SK-N-SH (cell line): ENCODE results near the gene ZDHHC14. TPM values are rescaled to one million over a fixed set of nuclear protein-coding genes. Genes with fewer than 3 reads are reported as not detected.

Experiments
- CTCF ChIA-PET: fragments of 300-600, 350-600 bp; formaldehyde crosslinking; extraction: SDS; loops from one replicate; lab custom pipeline; 2021; lab: Yijun Ruan, JAX
- POLR2A ChIA-PET: fragments of 350-600 bp; sonication (Branson Sonifier 250); formaldehyde crosslinking; extraction: SDS; loops from one replicate; lab custom pipeline; 2020; ENCODE audit warnings: antibody characterized with exemption, inconsistent platforms; lab: Yijun Ruan, JAX
- DNase-seq: peaks from one replicate; pipeline ENCODE4 v3.0.0; 2012
- H2AFZ ChIP-seq: fragments of 200-600 bp; sonication (generic); 2 replicates; pipeline ENCODE4 v1.8.1; 2016; ENCODE audit warnings: antibody characterized with exemption, mild to moderate bottlenecking, low read depth
- H3F3A ChIP-seq: fragments of 200-600 bp; sonication (generic); replicated peaks from 2 replicates; pipeline ENCODE3; 2016; ENCODE audit warnings: antibody characterized with exemption, mild to moderate bottlenecking; ENCODE audit not compliant: insufficient read depth
- H3K27ac ChIP-seq, 2 experiments: fragments of 200-500 bp in 1 of 2; fragments of 200-600 bp in 1 of 2; sonication (Bioruptor generic) in 1 of 2; sonication (generic), shearing (Covaris generic) in 1 of 2; 2 replicates each; pipeline versions ENCODE4 v1.5.1 to v1.6.1; 2014 to 2016; ENCODE audit warnings: low read depth in 2 of 2, inconsistent platforms in 1 of 2, low read length in 1 of 2, mild to moderate bottlenecking in 1 of 2, mixed read lengths in 1 of 2
- H3K27me3 ChIP-seq: fragments of 200-600 bp; sonication (generic), shearing (Covaris generic); 2 replicates; pipeline ENCODE4 v1.6.1; 2016; ENCODE audit warnings: mixed run types; ENCODE audit not compliant: insufficient read depth
- H3K36me3 ChIP-seq, 2 experiments: fragments of 200-500 bp in 1 of 2; fragments of 200-600 bp in 1 of 2; sonication (Bioruptor generic) in 1 of 2; sonication (generic) in 1 of 2; replicated peaks in 1 of 2; 2 replicates each; pipeline versions ENCODE3 to v1.5.1; 2014 to 2016; ENCODE audit warnings: low read length in 1 of 2, mild to moderate bottlenecking in 1 of 2; ENCODE audit not compliant: insufficient read depth in 2 of 2, control insufficient read depth in 1 of 2
- H3K4me1 ChIP-seq, 2 experiments: fragments of 200-500 bp in 1 of 2; fragments of 200-600 bp in 1 of 2; sonication (Bioruptor generic) in 1 of 2; sonication (generic), shearing (Covaris generic) in 1 of 2; 2 replicates each; pipeline versions ENCODE4 v1.5.1 to v1.6.1; 2014 to 2016; ENCODE audit warnings: low read depth in 1 of 2, low read length in 1 of 2, mixed run types in 1 of 2; ENCODE audit not compliant: insufficient read depth in 2 of 2, control insufficient read depth in 1 of 2
- H3K4me2 ChIP-seq: fragments of 200-600 bp; sonication (generic), shearing (Covaris generic); 2 replicates; pipeline ENCODE4 v1.6.1; 2017; ENCODE audit warnings: mixed run types
- H3K4me3 ChIP-seq, 2 experiments: fragments of 200-500 bp in 1 of 2; fragments of 200-600 bp in 1 of 2; sonication (Bioruptor generic) in 1 of 2; sonication (generic), shearing (Covaris generic) in 1 of 2; 2 replicates each; pipeline versions ENCODE4 v1.5.1 to v1.8.1; 2014 to 2016; ENCODE audit warnings: low read depth in 2 of 2, inconsistent platforms in 1 of 2, low read length in 1 of 2, mild to moderate bottlenecking in 1 of 2, mixed read lengths in 1 of 2, moderate library complexity in 1 of 2
- H3K79me2 ChIP-seq: fragments of 200-600 bp; sonication (generic); 2 replicates; pipeline ENCODE4 v1.8.1; 2017; ENCODE audit warnings: mild to moderate bottlenecking; ENCODE audit not compliant: insufficient read depth
- H3K9ac ChIP-seq: fragments of 200-600 bp; sonication (generic); 2 replicates; pipeline ENCODE4 v1.6.1; 2017; ENCODE audit warnings: mixed run types
- H3K9me2 ChIP-seq: fragments of 200-600 bp; sonication (generic); 2 replicates; pipeline ENCODE4 v1.6.1; 2017; ENCODE audit warnings: mixed run types
- H3K9me3 ChIP-seq: fragments of 200-600 bp; sonication (generic); 2 replicates; pipeline ENCODE4 v1.6.1; 2017; ENCODE audit warnings: mixed run types, mild to moderate bottlenecking, moderate library complexity
- H4K20me1 ChIP-seq: fragments of 200-600 bp; sonication (generic); 2 replicates; pipeline ENCODE4 v1.6.1; 2017; ENCODE audit warnings: mild to moderate bottlenecking, mixed run types; ENCODE audit not compliant: insufficient read depth
- GABPA ChIP-seq: IDR thresholded peaks from 2 replicates; pipeline ENCODE4 v1.4.0; 2012; ENCODE audit warnings: low read depth, mild to moderate bottlenecking
- RAD21 ChIP-seq: IDR thresholded peaks from 2 replicates; pipeline ENCODE4 v1.6.1; 2012; ENCODE audit warnings: mild to moderate bottlenecking, low read length
- RCOR1 ChIP-seq: fragments of 150-350 bp; IDR thresholded peaks from 2 replicates; pipeline ENCODE4 v1.6.1; 2017; ENCODE audit warnings: antibody characterized with exemption, low read length
- SMC3 ChIP-seq: IDR thresholded peaks from 2 replicates; pipeline ENCODE4 v1.6.1; 2012; ENCODE audit warnings: low read depth, low read length, improper control_type of control experiment
- TEAD4 ChIP-seq: IDR thresholded peaks from 2 replicates; pipeline ENCODE4 v1.4.0; 2012; ENCODE audit warnings: mild to moderate bottlenecking, borderline replicate concordance; ENCODE audit not compliant: insufficient read depth
- YY1 ChIP-seq: IDR thresholded peaks from 2 replicates; pipeline ENCODE4 v1.4.0; 2012; ENCODE audit warnings: low read depth, mild to moderate bottlenecking
- WGBS: methylation state at CpG from one replicate; pipeline ENCODE4 v1.1.6; 2017; ENCODE audit warnings: low lambda C conversion rate; 5-methylcytosine and 5-hydroxymethylcytosine counted together
- polyA plus RNA-seq, 3 experiments: library from polyadenylated mRNA; depleted of rRNA; stranded (reverse); fragments of >200 nt; gene quantifications; 2 replicates each; pipeline ENCODE4 v1.2.3, GENCODE V29; 2012
- TF ChIP-seq, protein P1 (sequence below): IDR thresholded peaks from 2 replicates; pipeline ENCODE4 v1.4.0; 2012; ENCODE audit warnings: low read depth, borderline replicate concordance
- TF ChIP-seq, protein P2 (sequence below): fragments of 200-600 bp; sonication (generic); IDR thresholded peaks from 2 replicates; pipeline ENCODE4 v1.6.1; 2017; ENCODE audit warnings: antibody characterized with exemption, mild to moderate bottlenecking, moderate library complexity

The ZDHHC14 gene
- polyA plus RNA-seq, 1 of the 3 experiments (the other 2 are of a cell fraction): 5.4 TPM

DNA sequence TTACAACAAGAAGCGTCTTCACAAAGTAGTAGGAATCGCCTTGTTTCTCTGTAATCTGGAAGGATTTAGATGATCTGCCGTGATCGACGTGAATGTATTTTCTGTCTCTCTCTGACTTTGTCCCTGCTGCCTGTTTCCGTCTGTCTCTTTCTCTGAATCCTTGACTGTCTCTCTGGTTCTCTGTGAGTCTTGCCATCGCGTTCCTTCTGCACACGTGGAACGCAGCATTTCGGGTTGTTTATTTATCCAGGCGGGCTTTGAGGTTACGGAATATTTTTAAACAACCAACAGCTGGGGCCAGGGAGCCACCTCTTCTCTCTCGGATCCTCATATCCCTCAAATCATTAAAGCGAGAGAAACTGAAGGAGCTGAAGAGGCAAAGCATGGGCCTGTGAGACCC is 215.9 kb downstream of the ZDHHC14 start:
- H3K27ac ChIP-seq: no peak overlapping the region
- H3K4me3 ChIP-seq: no peak overlapping the region
- no peak overlapping the region for H3K4me2 ChIP-seq
- no peaks in the 10 kb centered on the region for H3K36me3 ChIP-seq
- ChIA-PET CTCF (interaction anchor here (0.7 to 3.9 kb wide), 12 partner anchors 12 to 282 kb away, joined by 3 to 20 read pairs (median 4); partner anchors contain the start of gene TMEM242), POLR2A (no interaction called here)
- WGBS: 96% methylated on average over 15 of the region's 15 CpGs
- H4K20me1 ChIP-seq: no peaks in the 10 kb centered on the region
- H3K4me1 ChIP-seq: no peaks in the 10 kb centered on the region; a peak in 1 of 4 replicates
- no peaks in the 10 kb centered on the region for H3F3A ChIP-seq
- H3K27me3 ChIP-seq: no peaks in the 10 kb centered on the region
- H3K9me3 ChIP-seq: no peaks in the 10 kb centered on the region
- no peaks in the 10 kb centered on the region for H3K79me2 ChIP-seq
- H3K9me2 ChIP-seq: no peaks in the 10 kb centered on the region
- no peak for DNase-seq
- H3K9ac ChIP-seq: no peak overlapping the region
- TF ChIP-seq RCOR1 (no peak), TEAD4 (no peak), GABPA (no peak)
- TF ChIP-seq, protein P1, sequence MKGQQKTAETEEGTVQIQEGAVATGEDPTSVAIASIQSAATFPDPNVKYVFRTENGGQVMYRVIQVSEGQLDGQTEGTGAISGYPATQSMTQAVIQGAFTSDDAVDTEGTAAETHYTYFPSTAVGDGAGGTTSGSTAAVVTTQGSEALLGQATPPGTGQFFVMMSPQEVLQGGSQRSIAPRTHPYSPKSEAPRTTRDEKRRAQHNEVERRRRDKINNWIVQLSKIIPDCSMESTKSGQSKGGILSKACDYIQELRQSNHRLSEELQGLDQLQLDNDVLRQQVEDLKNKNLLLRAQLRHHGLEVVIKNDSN: no peak
- TF ChIP-seq, protein P2, sequence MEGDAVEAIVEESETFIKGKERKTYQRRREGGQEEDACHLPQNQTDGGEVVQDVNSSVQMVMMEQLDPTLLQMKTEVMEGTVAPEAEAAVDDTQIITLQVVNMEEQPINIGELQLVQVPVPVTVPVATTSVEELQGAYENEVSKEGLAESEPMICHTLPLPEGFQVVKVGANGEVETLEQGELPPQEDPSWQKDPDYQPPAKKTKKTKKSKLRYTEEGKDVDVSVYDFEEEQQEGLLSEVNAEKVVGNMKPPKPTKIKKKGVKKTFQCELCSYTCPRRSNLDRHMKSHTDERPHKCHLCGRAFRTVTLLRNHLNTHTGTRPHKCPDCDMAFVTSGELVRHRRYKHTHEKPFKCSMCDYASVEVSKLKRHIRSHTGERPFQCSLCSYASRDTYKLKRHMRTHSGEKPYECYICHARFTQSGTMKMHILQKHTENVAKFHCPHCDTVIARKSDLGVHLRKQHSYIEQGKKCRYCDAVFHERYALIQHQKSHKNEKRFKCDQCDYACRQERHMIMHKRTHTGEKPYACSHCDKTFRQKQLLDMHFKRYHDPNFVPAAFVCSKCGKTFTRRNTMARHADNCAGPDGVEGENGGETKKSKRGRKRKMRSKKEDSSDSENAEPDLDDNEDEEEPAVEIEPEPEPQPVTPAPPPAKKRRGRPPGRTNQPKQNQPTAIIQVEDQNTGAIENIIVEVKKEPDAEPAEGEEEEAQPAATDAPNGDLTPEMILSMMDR: no peak
- no peak overlapping the region for H2AFZ ChIP-seq

DNA sequence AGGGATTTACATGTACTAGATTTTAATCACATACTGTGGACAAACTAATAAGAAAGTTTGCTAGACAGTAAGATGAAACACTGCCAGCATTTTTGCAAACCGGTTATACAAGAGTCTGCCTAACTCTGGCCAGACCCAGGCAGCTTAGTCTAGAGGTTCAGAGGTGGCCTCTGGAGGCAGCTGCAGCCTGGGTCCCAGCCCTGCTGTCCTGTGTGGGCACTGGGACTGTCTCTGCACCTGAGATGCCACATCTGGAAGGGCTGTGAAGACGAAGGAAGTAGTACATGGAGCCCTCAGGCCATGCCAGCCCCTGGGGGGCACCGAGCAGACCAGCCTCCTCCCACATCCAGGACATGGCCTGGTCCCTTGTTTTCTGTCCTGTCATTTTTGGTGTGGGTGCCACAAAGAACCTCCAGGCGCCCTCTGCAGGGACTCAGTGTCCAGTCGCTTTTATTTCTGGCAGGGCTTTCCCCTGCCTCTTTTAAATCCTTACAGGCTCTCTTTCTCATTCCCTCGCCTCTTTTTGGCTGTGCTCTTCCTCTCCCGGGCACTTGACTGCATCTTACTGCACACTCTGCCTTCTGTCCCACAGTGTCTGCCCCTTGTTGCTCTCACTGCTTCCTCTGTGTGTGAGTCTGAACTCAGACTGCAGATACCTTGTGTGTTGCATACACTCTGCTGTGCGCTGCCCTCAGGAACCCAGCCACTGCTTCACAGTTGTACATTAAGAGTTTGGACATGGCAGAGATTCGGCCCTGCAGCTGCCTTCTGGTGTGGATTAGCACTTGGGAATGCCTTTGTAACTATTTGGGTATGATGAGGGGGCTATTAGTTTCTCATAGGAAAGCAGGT is 216.7 kb downstream of the ZDHHC14 start:
- Histone ChIP-seq H3F3A (no peaks in the 10 kb centered on the region), H3K27me3 (no peaks in the 10 kb centered on the region), H2AFZ (no peak overlapping the region), H3K79me2 (no peaks in the 10 kb centered on the region), H3K9me3 (no peaks in the 10 kb centered on the region), H3K36me3 (no peaks in the 10 kb centered on the region), H3K4me2 (no peak overlapping the region), H3K4me1 (no peaks in the 10 kb centered on the region; a peak in 1 of 4 replicates), H3K9ac (no peak overlapping the region), H3K4me3 (no peak overlapping the region), H4K20me1 (no peaks in the 10 kb centered on the region), H3K27ac (no peak overlapping the region), H3K9me2 (no peaks in the 10 kb centered on the region)
- CTCF ChIA-PET: interaction anchor here (0.6 to 3.9 kb wide), 16 partner anchors 13 to 283 kb away, joined by 3 to 20 read pairs (median 4); partner anchors contain the start of gene TMEM242
- POLR2A ChIA-PET: no interaction called here
- WGBS: 46% methylated on average over 7 of the region's 9 CpGs
- TF ChIP-seq SMC3 (peak; percentile 81), YY1 (no peak), RAD21 (peak; percentile 80)
- TF ChIP-seq, protein P2: peak; percentile 55
- peak; percentile 75 for DNase-seq
